GF-D8 (cell line): ENCODE results near the gene INPP4B.

Experiments used
- DNase-seq: peaks from one replicate; lab custom pipeline; 2025; lab: John Stamatoyannopoulos, UW

The INPP4B gene

DNA sequence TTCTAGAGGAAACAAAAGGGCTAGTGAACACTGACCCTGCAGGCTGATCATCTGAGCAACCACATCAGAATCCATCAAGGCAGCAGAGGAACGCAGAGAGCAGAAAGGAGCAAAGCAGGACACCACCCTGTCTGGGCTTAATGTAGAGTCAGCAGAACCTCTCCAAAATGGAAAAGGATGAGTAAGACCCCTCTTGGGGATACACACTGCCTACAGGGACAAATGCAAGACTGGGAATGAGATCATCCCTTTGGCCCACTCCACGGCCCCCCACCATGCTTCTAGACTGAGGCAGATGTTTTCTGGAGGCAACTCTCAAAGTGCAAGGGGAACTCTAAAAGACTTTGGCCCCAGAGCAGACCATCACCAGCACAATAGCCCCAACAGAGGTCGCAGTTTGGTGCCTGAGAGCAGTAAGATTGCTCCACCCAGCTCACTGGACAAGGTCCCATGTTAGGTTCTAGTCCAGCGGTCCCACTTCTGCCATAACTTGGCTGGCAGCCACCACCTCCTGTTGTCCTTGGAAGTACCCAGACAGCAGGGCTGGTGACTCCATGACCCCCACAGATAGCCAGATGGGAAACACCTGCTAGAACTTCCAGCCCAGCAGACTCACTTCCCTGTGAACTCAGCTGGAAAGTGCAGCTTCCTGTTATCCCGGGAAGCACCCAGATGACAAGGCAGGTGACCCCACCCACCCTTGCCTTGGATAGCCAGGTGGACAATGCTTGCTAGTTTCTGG is 372.7 kb downstream of the INPP4B start:
- no peak for DNase-seq

DNA sequence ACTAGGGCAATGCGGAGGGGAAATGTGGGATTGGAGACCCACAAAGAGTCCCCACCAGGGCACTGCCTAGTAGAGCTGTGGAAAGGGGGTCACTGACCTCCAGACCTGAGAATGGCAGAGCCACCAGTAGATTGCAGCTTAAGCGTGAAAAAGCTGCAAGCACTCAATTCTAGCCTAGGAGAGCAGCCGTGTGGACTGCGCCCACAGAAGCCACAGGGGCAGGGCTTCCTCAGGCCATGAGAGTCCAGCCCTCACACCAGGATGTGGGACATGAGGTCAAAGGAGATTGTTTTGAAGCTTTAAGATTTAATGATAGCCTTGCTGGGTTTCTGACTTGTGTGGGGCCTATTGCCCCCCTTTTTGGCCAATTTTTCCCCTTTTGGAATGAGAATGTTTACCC is 379.0 kb downstream of the INPP4B start:
- DNase-seq = no peak

DNA sequence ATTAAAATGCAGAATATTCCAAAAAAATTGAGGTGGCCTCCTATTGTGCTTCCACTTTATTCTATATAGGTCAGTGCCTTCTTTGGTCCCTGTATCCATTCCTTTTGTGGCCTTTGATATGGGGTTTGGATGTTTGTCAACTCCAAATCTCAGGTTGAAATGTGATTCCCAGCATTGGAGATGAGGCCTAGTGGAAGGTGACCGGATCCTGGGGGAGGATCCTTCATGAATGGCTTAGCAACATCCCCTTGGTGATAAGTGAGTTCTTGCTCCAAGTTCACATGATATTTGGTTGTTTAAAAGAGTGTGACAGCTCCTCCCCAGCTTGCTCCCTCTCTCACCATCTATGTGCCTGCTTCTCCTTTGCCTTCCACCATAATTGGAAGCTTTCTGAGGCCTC is 380.6 kb downstream of the INPP4B start:
- DNase-seq = no peak

DNA sequence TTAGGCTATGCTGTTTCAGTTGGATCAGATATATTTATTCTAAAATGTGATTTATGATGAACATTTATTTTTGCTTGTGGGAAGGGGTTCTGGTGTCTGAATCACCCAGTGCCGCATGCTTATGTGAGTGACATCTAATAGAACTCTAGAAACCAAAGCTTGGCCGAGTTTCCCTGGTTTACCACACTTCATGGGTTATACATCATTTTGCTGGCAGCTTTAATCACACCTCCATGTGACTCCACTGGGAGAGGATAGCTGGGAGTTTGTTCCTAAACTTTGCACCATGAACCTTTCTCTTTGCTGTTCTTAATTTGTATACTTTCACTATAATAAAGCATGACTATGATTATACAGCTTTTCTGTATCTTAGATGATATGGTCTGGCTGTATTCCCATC is 382.9 kb downstream of the INPP4B start:
- DNase-seq = no peak

DNA sequence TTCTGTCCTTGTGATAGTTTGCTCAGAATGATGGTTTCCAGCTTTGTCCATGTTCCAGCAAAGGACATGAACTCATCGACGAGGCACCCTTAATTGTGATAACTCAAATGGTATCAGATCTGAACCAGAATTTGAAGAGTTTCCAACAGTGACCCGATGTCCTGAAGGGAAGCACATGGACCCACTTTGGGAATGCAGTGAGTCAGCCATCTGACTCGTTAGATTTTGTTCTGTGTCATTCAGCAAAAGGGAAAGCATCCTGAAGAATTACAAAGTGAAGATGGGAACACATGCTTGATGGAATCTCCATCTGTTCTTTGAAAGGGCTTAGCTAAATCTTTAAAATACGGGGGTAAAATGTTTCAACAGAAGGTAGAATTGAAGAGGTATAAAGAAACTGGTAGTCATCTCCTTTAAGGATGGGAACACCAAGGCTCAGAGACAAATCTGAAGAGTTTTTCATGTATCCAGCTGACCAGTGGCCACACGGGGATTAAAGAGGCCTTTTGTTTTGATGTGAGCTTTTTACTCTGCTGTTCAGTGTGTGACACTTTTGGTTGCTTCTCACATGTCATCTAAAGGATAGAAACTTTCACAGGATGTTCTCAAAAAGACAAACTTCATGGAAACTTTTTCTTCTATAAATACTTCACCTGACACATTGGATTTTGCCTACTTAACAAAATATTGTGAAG is 393.8 kb downstream of the INPP4B start:
- no peak for DNase-seq

DNA sequence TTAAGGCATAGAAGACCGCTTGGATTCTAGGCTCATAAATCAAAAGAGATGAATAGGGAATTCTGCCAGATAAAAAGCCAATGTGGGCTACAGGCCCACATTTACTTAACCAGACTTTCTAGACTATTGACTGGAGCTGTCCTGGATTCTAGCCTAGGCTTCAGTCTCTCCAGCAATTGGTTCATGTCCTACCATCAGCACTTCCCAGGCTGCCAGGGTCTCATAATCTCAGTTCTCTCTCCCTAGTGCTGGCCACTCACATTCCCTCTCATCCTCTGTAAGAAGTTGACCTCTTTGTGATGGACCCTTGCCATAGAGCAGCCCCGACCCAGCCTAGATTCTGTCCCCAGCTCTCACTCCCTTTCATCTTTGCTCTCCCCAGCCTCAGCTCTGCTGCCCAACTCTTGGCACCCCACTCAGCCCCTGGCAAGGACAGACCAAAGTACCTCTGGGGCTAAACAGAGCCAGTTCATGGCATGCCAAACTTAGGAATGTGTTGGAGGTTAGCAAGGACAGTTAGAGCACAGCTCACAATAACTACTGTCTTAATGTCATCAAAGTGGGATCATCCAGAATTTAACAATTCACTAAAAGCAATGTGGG is 396.2 kb downstream of the INPP4B start:
- no peak for DNase-seq

DNA sequence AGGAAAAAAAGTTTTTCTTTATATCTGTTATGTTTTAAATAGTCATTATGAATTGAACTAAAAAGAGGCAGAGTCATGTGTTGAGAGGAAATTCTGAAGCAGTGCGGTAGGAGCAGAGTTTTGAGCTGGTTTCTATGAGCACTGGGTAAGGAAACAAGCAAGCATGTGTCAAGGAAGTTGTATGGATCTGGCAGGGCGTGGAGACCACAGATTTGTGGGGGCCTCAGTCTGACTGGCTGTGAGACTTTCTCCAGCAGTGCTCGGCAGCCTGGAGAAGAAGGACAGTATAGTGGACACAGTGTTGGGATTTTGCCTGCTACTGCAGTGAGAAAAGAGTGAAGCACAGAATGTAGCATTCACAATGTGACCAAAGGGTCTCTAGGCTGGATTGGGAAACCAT is 399.1 kb downstream of the INPP4B start:
- no peak for DNase-seq

DNA sequence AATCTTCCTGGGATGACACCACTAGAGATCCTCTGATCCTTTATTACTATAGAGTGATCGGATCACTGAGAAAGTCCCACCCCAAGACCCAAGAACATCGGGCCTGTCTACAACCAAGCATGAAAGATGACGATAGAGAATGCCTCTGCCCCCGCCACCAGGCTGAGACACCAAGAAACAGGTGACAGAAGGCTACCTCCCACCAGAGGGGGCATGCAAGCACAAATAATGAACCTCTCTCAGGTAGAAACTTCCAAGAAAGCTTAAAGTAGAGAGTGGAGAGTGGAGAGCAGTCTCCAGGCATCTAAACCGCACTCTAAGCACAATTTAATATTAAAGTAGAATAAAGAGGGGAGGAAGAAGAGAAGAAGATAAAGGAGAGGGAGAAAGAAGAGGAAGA is 402.6 kb downstream of the INPP4B start:
- DNase-seq = no peak

DNA sequence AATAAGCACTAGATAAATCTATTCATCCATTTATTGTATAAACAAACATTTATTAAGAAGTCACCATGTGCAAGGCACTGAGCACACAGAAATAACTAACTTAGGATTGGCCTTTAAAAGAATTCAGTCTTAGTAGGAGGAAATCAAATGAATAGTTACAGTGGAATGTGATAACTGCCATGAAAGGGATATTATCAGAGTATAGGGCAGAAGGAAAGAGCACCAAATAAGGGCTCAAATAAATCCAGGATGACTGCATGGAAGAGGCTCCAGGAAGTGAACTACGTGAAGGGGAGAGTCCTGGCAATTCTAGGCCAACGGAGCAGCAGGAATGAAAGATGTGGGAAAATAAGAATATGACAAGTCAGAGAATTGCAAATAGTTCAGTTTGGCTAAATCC is 406.0 kb downstream of the INPP4B start:
- DNase-seq = no peak

DNA sequence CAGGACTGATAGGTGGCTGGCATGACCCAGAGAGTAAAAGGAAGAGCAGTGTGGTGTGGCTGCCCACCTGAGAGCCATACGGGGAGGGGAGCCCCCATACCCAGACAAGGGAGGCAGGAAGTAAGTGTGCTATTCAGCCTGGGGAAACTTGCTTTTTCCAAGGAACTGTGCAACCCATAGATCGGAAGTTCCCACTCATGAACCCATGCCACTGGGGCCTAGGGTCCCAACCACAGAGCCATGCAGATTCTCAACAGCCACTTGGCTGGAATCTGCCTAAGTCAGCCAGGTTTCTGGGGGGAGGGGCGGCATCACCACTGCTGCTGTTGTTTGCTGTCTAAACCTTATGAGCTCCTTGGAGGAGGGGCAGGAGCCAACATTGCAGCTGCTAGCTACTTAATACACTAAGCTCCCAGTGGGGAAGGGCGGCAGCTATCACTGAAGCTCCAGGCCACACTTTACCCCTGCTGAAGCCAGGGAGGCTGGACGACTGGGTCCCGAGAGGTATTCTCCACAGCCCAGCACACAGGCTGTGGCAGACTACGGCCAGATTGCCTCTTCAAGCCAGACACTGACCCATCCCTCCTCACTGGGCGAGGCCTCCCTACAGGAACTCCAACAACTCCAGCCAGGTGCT is 410.4 kb downstream of the INPP4B start:
- no peak for DNase-seq

DNA sequence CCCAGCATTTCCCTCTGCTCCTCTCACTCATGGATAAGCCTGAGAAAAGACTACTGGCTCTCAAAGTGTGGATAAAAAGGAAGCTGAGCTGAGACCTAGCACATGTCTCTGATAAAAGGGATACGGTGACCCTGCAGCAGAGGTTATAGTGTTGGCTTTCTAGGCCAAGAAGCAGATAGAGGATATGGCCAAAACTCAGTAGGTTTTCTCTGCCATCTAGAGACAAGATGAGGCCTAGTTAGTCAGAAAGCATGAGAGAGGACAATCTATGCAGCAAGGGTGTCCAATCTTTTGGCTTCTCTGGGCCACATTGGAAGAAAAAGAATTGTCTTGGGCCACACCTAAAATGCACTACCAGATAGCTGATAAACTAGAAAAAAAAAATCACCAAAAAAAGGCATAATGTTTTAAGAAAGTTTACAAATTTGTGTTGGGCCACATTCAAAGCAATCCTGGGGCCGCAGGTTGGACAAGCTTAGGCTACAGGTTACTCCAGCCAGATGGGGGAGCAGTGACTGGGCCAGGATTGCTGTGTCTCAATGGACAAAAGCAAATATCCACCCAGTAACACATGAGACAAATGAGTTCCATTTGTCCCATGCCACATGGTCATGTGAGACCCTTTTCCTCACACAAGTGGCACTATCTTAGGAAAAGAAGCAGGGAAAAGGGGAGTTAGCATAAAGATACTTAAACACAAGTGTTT is 411.4 kb downstream of the INPP4B start:
- no peak for DNase-seq

DNA sequence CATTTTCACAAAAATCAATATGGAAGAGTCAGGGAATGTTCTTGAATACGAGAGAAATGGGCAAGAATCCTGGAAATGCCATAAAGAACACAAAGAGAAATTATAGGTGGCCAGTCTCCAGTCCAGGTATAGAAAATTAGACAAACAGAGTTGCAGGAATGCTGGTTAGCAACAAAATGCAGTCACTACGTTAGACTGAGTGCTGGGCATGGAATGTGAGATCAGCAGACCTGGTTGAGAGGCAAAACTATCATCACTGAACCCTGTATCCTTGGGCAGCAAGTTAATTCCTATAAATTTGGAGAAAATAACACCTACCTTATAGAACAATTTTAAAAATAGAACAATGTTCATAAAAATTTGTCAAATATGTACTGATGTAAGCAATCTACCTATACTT is 417.4 kb downstream of the INPP4B start:
- no peak for DNase-seq

DNA sequence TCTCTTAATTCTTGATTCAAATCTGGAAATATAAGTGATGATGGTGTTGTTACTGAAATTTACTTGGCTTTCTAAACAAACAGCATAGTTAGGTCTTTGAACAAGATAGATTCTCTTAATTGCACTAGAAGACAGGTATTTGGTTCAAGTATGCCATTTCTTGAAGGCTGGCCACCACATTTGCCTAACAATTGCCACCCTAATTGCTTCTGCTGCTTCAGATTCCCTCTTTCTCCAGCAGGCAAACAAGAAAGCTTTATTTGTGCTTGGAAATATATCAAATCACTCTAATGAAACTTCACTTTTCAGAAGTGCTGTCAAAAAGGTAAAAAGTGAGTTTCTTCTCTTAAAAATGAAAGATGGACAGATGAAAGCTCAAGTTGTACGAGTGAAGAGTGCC is 418.6 kb downstream of the INPP4B start:
- DNase-seq = no peak

DNA sequence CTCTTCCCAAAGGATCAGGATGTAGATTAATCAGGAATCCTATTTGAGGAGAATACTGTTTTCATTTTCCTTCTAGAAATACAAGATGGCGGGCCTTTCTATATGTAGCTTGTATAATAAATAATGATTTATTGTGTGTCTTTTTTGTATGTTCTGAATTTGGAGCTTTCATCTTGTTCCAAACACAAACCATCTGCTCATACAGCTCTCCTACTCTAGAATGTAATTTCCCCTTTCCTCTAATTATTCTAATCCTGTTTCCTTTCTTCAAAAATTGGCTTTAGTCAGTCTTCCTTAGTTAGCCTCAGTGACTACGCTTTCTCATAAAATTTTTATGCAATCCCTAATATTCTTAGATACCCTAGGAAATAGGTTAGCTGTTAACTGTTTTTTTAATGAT is 422.2 kb downstream of the INPP4B start:
- no peak for DNase-seq

DNA sequence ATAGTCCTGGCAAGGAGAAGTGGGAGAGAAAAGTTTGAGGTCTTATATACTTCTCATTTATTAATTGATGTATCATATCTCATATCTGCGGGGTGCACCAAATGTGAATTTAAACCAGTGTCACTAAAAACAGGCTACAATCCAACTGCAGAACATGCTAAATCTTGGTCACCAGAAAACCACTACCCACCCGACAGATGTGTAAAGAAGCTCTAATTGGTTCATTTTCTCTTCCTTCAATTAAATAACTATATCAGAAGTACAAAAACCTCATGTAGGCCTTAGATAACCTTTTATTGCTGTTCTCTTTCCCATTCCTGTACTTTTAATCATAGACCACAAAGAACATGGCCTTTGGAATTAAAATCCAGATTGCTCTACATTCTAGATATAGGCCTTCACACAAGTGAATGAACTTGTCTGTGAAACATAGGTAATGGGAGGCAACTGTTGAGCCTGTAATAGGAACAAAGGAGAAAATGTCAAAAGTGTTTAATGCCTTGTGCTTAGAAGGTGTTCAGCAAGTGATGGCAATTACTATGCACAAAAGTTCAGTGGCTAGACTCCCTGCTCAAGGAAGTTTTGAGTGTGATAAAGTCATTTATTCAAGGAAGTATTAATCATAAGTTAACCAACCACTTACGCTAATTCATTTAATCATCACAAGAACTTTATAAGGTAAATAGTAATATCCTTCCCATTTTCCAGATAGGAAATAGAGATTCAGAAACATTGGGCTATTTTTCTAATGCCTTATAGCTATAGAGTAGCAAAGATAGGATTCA is 425.6 kb downstream of the INPP4B start:
- no peak for DNase-seq

DNA sequence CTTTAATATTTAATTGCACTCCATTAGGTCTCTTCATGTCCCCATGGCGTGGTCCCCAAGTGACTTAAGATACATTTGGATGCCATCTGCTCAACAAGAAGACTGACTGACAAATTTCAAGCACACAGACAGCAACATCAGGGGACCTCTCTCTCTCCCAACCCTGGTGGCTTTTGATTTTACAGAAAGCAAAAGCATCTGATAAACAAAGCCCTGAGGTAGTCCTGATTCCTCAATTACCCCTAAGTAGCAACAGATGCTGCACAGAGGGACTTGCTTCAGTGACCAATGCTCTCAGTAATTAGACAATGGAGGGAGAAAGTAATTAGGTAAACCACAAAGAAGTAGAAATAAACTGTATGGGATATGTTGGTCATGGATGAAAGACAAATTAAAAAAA is 426.4 kb downstream of the INPP4B start:
- DNase-seq = no peak

DNA sequence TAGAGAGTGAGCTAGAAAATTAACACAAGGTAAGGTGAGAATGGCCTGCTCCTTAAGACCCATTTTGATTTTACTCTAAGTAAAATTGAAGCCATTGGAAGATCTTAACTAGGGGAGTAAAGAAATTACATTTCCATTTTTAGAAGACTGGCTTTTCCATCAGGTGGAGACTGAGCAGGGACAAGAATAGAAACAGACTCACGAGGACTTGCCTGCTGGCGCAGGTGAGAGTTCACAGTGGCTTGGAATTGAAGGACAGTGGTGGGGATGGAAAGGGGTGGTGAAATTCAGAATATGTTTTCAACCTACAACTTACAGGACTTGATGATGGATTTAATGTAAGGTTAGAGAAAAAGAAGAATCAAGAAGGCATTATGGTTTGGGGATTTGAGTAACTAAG is 427.4 kb downstream of the INPP4B start:
- DNase-seq = no peak

DNA sequence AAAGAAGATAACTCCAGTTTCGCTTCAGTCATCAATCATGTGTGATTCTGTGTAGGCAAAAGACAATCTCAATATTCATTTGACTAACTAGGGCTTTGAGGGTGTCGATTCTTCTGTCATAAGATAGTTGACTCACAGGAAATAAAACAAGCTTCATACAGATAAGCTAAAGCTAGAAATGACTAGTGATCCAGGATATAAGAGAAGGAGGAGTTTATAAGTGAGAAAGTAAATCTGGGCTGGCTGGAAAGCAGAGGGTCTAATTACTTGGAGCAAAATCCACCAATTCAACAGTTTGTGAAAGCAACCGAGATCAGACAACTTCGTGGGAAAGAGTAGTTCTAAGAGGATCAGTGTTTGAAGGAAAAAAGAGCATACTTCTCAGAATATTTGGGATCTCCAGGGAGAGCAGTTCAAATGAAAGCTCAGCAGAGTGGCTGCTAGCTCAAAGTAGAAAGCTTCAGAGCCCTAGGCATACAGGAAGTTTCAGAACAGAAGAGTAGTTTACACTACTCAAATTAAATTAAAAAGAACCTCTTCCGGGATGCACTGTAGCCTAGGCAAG is 429.3 kb downstream of the INPP4B start:
- DNase-seq = no peak

DNA sequence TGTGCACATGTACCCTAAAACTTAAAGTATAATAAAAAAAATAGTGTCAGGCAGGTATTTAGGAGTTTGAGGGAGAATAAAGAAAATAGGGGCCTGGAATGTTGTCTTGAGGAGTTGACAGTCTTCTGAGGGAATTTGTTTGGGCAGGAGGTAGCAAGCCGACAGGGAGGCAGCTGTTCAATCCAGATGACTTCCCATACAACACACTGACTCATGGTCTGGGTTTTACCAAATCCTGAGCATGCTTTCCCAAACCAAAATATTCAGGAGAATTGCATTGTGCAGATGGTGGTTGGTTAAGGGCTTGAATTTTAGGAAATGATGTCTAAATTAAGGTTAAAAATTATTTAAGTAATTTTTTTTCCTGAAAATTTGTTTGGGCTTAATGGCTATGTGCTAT is 430.0 kb downstream of the INPP4B start:
- DNase-seq = no peak

DNA sequence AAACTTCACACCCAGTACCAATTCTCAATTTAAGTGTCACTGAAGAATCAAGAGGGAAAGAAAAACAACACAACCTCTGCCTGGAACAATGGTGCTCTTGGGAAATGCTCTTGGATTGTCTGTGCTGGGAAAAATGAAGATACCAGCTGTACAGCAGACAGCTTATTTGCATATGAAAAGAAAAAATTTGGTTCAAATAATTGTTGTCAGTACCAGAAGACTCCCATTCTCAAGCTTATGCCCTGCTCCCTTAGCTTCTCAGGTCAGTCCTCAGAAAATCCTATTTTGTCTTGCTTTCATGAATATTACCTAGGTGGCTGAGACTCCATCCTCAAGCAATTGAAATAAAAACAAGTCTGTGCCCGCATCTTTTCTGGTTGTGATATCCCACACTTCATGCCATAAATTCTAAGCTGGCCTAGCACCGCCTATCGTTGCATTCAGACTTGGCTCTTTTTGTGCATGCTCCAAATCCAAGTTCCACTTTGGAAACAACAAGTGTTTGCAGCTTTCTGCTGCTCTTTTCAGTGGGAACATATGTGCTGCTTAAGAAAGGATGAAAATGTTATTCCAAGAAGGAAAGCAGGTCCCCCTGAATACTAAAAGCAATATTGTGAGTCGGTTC is 431.6 kb downstream of the INPP4B start:
- DNase-seq = no peak

DNA sequence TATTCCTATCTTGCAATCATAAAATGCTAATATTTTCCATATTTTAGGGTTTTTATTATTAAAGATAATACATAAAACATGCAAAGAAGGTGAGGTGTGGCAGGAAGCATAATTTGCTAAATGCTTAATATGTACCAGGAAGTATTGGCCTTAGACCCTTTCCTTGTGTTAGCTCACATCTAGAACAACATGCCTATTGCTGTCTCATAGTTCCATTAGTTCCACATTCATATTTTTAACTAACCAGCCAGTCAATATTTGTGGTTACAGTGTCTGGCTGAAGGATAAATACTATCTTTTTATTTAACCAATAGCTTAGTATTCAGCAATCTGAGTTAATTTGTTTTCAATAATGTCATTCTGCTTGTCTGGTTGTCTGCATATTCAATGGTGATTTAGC is 432.6 kb downstream of the INPP4B start:
- no peak for DNase-seq
